Panc1 (cell line): ENCODE data around the gene CTDSPL2.

Experiments
- POLR2AphosphoS5 ChIP-seq: IDR thresholded peaks from 2 replicates; pipeline ENCODE4 v1.6.1; 2012; ENCODE audit warnings: mild to moderate bottlenecking, low read depth, low read length, moderate library complexity
- TF ChIP-seq, protein P1 (sequence below): fragments of 450-650 bp; IDR thresholded peaks from 2 replicates; pipeline ENCODE4 v1.5.1; 2017; ENCODE audit warnings: mild to moderate bottlenecking

DNA sequence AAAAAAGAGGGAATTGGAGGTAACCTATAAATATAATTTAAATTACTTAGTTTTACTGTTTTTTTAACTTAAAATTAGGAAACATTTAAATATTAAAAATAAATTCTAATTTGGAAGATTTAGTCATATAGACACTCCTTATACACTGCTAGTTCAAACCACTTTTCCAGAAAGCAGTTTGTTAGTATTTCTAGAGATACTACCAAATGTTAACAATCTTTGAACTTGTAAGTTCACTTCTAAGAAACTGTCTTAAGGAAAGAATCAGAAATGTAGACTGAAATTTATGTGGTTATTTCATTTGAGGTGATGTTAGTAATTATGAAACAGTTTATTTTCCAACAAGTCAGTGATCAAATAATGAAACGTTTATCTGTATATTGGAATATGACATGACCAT is 22.7 kb downstream of the CTDSPL2 start:
- TF ChIP-seq, protein P1, sequence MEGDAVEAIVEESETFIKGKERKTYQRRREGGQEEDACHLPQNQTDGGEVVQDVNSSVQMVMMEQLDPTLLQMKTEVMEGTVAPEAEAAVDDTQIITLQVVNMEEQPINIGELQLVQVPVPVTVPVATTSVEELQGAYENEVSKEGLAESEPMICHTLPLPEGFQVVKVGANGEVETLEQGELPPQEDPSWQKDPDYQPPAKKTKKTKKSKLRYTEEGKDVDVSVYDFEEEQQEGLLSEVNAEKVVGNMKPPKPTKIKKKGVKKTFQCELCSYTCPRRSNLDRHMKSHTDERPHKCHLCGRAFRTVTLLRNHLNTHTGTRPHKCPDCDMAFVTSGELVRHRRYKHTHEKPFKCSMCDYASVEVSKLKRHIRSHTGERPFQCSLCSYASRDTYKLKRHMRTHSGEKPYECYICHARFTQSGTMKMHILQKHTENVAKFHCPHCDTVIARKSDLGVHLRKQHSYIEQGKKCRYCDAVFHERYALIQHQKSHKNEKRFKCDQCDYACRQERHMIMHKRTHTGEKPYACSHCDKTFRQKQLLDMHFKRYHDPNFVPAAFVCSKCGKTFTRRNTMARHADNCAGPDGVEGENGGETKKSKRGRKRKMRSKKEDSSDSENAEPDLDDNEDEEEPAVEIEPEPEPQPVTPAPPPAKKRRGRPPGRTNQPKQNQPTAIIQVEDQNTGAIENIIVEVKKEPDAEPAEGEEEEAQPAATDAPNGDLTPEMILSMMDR: no peak
- TF ChIP-seq POLR2AphosphoS5: no peak
